SK-MEL-5 (cell line): ENCODE data around the gene PARVB. TPM values are rescaled to one million over a fixed set of nuclear protein-coding genes. Genes with fewer than 3 reads are reported as not detected.

Experiments used
- DNase-seq: peaks from one replicate; pipeline ENCODE4 v3.0.0-alpha.2; 2016; ENCODE audit warnings: low read depth, low spot score
- in situ Hi-C: cut with HindIII; loops from 2 replicates; pipeline ENCODE4 v1.10.0; 2016; ENCODE audit warnings: low sequenced_read_pairs, high pct_unique_total_duplicates, low pct_unique_long_range_greater_than_20kb
- total RNA-seq: library from RNA; depleted of rRNA; stranded (reverse); fragments of >200 nt; shearing (Covaris generic); gene quantifications from 2 replicates; pipeline ENCODE4 v1.2.3, GENCODE V29; 2014

The PARVB gene
- total RNA-seq, 1 experiment from 2014 or later = 164 TPM

DNA sequence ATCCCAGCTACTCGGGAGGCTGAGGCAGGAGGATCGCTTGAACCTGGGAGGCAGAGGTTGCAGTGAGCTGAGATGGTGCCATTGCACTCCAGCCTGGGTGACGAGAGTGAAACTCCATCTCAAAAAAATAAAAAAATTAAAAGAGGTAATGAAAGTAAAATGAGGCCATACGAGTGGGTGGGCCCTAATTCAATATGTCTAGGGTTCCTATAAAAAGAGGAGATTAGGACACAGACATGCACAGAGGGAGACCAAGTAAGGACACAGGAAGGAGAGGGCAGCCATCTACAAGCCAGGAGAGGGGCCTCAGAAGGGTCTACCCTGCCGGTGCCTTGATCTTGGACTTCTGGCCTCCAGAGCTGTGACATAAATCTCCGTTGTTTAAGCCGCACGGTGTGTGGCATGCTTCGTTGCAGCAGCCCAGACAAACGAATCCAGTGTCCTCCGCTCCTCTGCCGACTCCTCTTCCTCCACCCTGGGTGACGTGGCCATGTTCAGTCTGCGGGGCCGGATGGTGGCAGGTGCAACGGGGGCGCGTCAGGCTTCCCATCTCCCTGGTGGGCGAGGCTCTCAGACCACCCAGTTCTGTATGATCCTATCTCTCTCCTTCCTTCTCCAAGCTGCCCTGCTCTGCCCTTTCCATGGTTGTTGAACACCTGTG is 105.0 kb downstream of the PARVB start:
- in situ Hi-C loops = no loop called here
- no peak for DNase-seq

DNA sequence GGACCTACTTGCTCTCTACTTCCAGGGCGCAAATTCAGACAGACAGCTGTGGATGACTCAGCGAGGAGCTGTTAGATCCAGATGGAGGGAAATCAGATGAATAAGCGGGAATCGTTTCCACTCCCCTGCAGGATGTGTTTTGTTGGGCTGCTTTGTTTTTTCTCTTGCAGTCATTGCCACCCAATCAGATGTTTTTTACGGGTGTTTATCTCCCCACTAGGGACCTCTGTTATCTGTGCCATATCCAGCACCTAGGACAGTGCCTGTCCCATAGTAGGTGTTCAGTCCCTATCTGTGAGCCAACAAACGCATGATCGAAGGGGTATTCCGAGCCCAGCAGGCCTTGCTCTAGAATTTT is 105.5 kb downstream of the PARVB start:
- in situ Hi-C loops = no loop called here
- no peak for DNase-seq

DNA sequence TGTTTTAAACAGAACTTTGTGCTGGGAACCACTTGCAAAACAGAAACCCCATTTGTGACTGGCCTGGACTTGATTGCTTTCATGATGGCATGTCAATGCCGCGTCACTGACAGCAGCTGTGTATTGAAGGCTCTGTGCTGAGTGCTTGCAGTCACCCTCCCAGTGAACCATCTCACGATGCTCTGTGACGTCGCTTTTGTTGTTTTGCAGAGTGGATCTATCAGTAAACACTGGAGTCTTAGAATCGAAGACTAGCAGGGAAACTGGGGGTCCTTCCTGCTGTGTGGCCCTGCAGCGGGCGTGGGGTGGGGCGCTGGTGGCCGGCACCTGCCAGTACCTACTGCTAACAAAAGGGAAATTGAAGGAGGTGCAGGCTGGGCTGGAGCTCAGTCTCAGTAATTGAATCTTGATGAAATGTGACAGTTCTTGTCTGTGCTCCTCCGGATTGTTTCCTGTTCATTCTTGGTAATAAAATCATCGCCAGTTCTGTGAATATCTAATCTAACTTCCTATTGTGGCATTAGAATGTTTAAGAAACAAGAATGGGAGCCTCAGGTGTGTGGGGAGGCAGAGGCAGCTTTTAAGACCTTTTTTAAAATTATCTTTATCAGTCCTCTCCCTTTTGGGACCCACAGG is 106.1 kb downstream of the PARVB start:
- DNase-seq = no peak
- in situ Hi-C loops = no loop called here

DNA sequence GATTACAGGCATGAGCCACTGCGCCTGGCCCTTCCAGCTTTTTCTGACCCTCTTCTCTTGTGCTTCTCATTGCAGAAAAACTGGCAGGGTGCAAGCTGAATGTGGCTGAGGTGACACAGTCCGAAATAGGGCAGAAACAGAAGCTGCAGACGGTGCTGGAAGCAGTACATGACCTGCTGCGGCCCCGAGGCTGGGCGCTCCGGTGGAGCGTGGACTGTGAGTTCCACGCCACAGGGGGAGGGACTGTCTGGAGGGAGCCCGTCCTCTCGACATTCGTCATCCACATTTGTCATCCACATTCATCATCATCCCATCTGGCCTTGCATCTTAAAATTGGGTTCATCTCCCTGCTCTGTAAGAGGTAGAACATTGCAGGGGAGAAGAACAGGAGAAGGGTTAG is 107.3 kb downstream of the PARVB start:
- DNase-seq = no peak
- in situ Hi-C loops = no loop called here

DNA sequence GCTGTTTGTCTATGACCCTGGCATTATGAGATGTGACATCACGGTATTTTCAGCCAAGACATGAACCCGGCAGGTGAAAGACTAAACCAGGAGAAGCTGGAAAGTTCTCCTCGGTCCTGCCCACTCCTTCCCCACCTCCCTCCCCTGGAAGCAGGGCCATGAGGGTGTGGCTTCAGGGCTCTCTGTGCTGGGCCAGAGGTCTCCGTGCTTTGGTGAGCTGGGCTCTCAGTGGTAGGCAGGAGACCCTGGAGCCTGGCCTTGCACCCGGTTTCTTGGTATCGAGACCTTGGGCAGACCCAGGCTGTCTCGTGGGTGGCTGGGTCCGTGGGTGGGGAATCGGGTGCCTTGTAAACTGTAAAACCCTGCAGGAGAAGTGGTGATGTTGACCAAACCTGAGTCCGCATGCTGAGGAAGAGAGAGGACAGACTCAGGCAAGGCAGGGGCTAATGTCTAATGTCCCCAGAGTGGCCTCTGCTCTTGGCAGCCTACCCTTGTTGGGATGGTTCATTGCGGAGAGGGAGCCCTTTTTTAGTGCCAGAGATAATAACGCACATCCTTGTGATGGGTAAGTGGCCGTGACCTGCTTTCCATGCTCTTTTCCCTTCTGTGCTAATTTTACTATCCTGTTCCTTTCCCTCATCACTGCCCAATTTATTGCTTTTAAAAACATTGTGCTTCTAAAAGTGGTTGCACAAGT is 108.0 kb downstream of the PARVB start:
- no peak for DNase-seq
- in situ Hi-C loops = no loop called here

DNA sequence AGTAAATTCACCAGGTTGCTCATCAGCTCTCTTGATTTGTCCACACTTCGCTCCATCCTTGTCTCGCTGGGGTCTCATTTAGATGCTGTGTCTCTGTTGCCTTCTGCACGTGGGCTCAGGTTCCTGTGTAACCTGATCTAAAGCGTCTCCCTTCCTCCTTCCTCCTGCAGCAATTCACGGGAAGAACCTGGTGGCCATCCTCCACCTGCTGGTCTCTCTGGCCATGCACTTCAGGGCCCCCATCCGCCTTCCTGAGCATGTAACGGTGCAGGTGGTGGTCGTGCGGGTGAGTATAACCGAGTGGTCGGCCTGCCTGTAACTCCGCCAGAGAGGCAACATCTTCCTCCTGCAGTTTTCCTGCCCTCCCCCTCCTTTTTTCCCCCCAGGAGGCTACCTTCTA is 108.6 kb downstream of the PARVB start:
- in situ Hi-C loops = no loop called here
- no peak for DNase-seq

DNA sequence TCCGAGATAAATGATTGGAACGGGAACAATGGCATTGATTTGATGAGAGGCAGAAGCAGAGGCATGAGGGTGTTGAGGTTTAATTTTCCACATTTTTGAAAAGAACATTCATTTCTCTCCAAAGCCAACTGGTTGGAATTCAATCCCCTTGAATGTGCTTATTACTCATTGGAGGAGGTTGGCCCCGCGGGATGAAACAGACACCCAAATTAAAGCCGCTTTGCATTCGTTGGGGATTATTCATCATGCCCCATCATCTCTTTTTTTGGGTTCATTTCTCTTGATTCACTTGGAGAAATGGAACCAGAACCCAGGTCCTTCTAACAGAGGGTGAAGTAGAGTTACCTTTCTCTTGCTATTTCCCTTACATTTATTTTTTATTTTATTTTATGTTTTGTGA is 109.1 kb downstream of the PARVB start:
- DNase-seq = no peak
- in situ Hi-C loops = no loop called here

DNA sequence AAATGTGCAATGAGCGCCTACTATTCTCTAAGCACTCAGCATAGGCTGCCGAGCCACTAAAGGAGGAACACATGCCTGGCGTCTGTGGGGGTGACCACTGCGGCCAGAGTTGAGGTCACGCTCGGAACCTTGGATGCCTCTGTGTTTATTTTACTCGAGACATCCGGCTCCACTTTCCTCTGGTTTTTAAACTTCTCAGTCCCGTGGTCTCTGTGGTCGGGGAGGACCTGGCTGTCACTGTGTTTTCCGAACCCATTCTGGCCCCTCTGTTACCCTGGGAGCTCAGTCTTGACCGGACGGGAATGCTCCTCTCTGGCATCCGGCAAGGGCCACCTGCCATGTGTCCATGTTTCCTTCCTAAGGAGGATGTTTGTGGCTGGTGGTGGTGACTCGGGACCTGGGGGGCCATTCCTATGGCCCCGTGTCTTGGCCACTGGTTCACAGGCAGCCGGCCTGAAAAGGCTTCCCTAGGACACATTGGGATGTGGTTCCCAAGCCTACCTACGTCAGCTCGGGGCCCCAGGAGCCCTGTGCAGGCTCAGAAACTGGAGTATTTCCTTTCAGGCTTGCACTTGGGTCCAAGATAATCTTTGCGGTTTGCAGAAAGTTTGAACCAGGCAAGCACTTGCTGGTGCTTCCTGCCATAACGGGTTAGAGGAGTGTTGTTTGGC is 109.9 kb downstream of the PARVB start:
- no peak for DNase-seq
- in situ Hi-C loops = no loop called here

DNA sequence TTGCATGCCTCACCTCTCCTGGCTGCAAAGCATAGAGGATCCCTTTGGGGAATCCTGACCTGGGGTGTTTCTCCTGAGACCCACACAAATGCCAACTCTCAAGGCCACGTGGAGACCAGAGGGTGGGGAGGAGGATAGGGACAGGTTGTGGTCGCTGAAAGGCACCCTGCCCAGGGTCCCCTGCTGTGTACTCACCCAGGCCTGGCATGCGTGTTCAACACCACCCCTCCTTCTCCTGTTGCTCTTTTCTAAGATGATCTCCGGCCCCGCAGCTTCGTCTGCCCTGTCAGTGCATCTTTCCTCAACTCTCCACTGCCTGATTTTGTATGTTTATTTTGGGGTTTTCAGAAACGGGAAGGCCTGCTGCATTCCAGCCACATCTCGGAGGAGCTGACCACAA is 112.0 kb downstream of the PARVB start:
- no peak for DNase-seq
- in situ Hi-C loops = no loop called here

DNA sequence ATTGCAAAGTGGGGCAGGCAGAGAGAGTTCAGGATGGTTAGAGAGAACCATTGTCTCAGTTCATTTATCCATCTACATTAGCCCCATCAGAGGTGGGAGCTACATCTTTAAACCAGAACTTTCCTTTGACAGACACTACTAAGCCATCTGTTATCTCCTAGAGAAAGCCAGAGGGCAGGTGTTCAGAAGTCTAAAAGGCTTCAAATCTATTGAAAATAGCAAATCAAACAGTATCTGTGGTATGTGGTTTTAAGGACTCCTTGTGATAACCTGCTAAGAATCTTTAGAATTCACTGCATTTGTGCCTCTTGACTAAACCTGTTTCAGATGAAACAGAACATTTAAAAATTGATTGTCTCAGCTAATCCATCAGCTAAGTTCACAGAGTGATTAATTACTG is 112.7 kb downstream of the PARVB start:
- in situ Hi-C loops = no loop called here
- no peak for DNase-seq

DNA sequence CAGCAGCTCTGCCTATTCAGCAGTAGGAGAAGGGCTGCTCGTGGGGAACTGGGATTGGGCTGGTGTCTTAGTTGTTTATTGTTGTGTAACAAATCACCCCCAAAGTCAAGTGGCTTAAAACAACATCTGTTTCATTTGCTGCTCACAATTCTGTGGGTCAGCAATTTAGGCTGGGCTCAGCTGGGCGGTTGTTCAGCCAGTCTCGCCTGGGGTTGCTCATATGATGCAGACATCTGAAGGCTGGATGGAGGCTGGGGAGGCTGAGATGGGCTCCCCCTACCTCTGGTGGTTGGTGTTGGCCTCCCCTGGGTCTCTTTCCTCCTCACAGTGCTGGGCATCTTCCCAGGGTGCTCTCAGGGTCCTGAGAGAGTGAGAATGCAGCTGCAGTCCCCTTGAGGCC is 113.3 kb downstream of the PARVB start:
- in situ Hi-C loops = no loop called here

DNA sequence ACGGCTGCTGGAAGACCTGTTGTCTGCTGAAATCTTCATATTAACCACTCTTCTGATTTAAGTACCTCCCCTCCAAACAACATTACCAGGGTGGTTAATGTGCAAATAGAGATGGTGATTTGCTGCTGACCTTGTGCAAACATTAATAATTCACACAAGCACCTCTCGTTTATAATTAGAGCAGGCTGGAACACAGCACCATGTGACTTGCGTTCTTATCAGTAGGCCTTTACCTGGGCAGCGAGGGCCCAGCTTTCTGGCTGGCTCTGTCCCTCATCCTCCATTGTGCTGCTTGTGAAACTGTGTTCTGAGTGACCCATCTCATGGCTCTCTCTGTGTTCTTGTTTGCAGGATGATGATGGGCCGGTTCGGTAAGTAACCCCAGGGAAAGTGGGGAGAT is 115.7 kb downstream of the PARVB start:
- in situ Hi-C loops = no loop called here
- no peak for DNase-seq

More for the DNA sequence above, 113.3 kb downstream of the PARVB start:
- no peak for DNase-seq

DNA sequence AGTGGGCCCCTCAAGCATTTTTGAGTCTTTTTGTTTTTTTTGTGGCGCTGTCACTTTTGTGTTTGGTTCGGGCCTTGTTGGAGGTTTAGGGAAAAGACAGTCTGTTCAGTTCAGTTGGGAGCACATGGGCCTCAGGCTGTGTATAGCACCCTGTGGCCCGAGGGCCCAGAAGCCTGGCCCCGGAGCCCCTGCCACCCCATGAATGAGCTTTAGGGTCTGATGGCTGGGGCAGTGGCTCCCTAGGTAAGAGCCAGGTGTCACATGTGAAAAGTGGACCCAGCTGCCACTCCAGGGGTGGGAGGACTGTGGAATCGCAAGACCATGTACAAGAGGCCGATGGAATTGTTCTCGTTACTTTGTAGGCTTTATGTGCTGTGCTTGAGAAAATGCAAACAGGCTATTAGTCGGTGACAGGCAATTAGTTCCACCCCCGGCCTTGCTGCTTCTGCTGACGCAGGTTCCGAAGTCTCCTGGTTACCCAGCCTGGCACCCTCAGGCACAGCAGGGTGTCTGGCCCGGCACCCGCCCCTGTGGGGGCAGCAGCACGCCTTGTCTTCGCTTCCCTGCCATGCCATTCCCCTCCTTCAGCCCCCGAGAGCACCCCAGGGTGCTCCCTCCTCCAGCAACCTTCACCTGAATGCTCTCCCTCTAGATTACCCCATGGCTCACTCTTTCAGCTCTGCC is 118.5 kb downstream of the PARVB start:
- DNase-seq = no peak
- in situ Hi-C loops = no loop called here

DNA sequence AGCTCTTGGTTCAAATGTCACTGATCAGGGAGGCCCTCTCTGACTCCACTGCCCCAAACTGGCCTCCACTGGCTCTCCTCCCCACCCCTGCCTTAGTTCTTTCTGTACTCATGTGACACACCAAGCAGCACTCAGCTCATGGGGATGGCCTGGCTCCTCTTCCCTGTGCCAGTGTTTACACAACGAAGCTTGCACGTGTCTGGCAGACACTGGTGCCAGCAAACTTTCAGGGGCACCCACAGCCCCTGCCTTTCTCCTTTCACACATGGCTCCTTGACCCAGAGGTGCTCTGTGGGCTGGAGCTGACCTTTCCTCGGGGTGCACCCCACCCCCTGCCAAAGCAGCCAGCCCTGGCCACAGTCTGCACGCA is 119.0 kb downstream of the PARVB start:
- in situ Hi-C loops = no loop called here
- no peak for DNase-seq

DNA sequence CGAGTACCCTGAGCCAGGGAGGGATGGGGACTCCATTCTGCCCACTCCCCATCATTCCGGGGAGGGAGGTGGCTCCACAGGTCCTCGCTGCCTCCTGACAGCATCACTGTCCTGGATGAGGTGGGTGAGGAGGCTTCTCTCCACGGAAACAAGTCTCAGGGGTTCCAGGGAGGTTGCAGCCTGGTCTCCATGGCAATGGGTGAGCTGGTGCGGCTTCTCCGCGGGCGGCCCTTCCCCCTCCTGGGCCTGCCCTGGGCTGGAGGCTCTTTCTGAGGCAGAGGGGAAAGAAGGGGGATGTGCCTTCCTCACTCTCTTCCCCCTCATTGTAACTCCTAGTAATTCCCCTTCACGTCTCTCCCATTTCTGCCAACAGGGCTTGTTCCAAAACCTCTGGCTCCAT is 119.5 kb downstream of the PARVB start:
- in situ Hi-C loops = no loop called here
- no peak for DNase-seq

DNA sequence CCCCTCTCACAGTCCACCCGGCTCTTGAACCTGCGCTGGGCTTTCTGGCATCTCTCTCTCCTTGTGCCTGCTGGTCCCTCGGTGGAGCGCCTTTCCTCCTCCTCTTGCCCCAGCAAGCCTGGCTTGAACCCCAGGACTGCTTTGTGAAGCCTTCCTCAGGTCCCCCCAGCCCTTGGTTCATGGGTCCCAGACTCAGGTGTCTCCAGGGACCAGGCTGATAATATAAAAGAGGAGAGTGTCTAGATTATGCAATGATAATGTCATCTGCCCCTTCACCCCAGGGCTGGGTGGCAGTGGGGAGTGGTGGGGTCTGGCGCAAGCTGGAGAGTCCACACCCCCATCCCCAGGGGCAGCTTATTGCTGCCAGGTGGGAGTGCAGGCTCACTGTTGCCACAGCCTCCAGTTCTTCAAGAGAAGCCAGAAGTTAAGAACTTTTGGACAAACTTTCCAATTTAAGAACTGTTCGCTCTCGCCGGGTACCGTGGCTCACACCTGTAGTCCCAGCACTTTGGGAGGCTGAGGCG is 120.0 kb downstream of the PARVB start:
- in situ Hi-C loops = no loop called here
- DNase-seq = no peak

DNA sequence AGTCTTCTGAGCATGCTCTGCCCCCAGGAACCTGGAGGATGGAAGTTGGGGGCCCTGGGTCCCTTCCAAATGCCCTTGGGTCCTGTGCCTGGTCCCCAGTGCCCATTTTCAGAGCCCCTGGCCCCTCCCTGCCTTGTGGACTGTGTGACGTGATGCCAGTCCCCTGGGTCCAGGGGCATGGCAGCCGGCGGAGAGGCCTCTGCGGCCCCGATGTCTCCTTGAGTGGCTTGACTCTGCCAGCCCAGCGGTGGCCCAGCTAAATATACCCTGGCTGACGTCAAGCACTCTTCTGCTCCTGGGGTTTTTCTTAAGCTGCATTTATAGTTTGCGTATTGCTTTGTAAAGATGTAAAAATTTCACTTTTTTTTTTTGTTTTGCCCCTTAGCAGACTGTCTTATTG is 121.4 kb downstream of the PARVB start:
- no peak for DNase-seq
- in situ Hi-C loops = no loop called here
